Activated T-cell treated with anti-CD3 and anti-CD28 coated beads, Interleukin-2, amount 50 U/mL, for 24 hours (primary cell): ENCODE measurements around the gene EIF4G1.
"Not testable (repeated sequence)": the region's sequence is repeated elsewhere in the genome, so short reads cannot be mapped to it uniquely, and the experiment has no call there.

Experiments
- DNase-seq: peaks from one replicate; pipeline ENCODE4 v3.0.0-alpha.2; 2020
- H3K27ac Mint-ChIP-seq: 2 replicates; pipeline ENCODE4 v1.8.0; 2020; ENCODE audit warnings: mild to moderate bottlenecking, mixed read lengths
- H3K27me3 Mint-ChIP-seq: 2 replicates; pipeline ENCODE4 v1.8.0; 2020; ENCODE audit warnings: mixed read lengths
- H3K36me3 Mint-ChIP-seq: 2 replicates; pipeline ENCODE4 v1.8.0; 2020; ENCODE audit warnings: low read depth, mixed read lengths
- H3K4me1 Mint-ChIP-seq: 2 replicates; pipeline ENCODE4 v1.8.0; 2020; ENCODE audit warnings: low read depth, mixed read lengths
- H3K4me3 Mint-ChIP-seq: 2 replicates; pipeline ENCODE4 v1.8.0; 2020; ENCODE audit warnings: mild to moderate bottlenecking, moderate library complexity, mixed read lengths
- H3K9me3 Mint-ChIP-seq: 2 replicates; pipeline ENCODE4 v1.8.0; 2020; ENCODE audit warnings: mixed read lengths

The EIF4G1 gene

GRCh38 chr3:184314363-184314699 lies at the start of gene EIF4G1:
Gene EIF4G1, plus strand, starts transcription at chr3:184314606. Its CDS starts 1,191 bp downstream, at chr3:184315797.
- H3K4me1 Mint-ChIP-seq = peaks cover 34% of the 10 kb centered on the region
- H3K36me3 Mint-ChIP-seq = peaks cover 49% of the 10 kb centered on the region
- peak; percentile 94 for DNase-seq
- no peaks in the 10 kb centered on the region for H3K9me3 Mint-ChIP-seq
- peak within 1 kb of the TSS; percentile 88 for H3K4me3 Mint-ChIP-seq
- H3K27ac Mint-ChIP-seq = peak within 1 kb of the TSS; percentile 95
- no peaks in the 10 kb centered on the region for H3K27me3 Mint-ChIP-seq

GRCh38 chr3:184267249-184267648 lies 47.2 kb upstream of the EIF4G1 start:
- not testable (repeated sequence) for H3K36me3 Mint-ChIP-seq, H3K9me3 Mint-ChIP-seq, H3K4me3 Mint-ChIP-seq, H3K4me1 Mint-ChIP-seq, H3K27ac Mint-ChIP-seq, DNase-seq
- H3K27me3 Mint-ChIP-seq = peaks cover 59% of the 10 kb centered on the region

GRCh38 chr3:184272269-184272668 lies 42.1 kb upstream of the EIF4G1 start:
- Mint-ChIP-seq H3K9me3 (no peaks in the 10 kb centered on the region), H3K27me3 (peaks cover 54% of the 10 kb centered on the region), H3K4me3 (no peak overlapping the region), H3K36me3 (no peaks in the 10 kb centered on the region), H3K4me1 (peaks cover 6% of the 10 kb centered on the region), H3K27ac (no peak overlapping the region)
- no peak for DNase-seq

GRCh38 chr3:184275381-184275701 lies 39.1 kb upstream of the EIF4G1 start:
- H3K27me3 Mint-ChIP-seq = peaks cover 54% of the 10 kb centered on the region
- H3K9me3 Mint-ChIP-seq = no peaks in the 10 kb centered on the region
- no peaks in the 10 kb centered on the region for H3K36me3 Mint-ChIP-seq
- no peak overlapping the region for H3K4me3 Mint-ChIP-seq
- DNase-seq = no peak
- peaks cover 6% of the 10 kb centered on the region for H3K4me1 Mint-ChIP-seq
- no peak overlapping the region for H3K27ac Mint-ChIP-seq

- Mint-ChIP-seq H3K27me3 (peaks cover 48% of the 10 kb centered on the region), H3K27ac (no peak within 1 kb of the TSS), H3K4me1 (peaks cover 6% of the 10 kb centered on the region), H3K4me3 (no peak within 1 kb of the TSS), H3K9me3 (no peaks in the 10 kb centered on the region), H3K36me3 (no peaks in the 10 kb centered on the region)
- no peak for DNase-seq
Measured at GRCh38 chr3:184275961-184276910, 38.2 kb upstream of the EIF4G1 start, which contains the start of gene ECE2. Gene ECE2, plus strand, starts transcription at chr3:184276022. Its CDS starts 132 bp downstream, at chr3:184276154.

- H3K4me1 Mint-ChIP-seq = peaks cover 6% of the 10 kb centered on the region
- H3K27me3 Mint-ChIP-seq = peaks cover 40% of the 10 kb centered on the region
Measured at GRCh38 chr3:184277366-184277765, 37.0 kb upstream of the EIF4G1 start.

GRCh38 chr3:184282941-184283340 lies 31.5 kb upstream of the EIF4G1 start:
- no peak overlapping the region for H3K4me3 Mint-ChIP-seq
- H3K9me3 Mint-ChIP-seq = no peaks in the 10 kb centered on the region
- peaks cover 15% of the 10 kb centered on the region for H3K27me3 Mint-ChIP-seq
- DNase-seq = no peak
- H3K27ac Mint-ChIP-seq = no peak overlapping the region
- no peaks in the 10 kb centered on the region for H3K36me3 Mint-ChIP-seq
- H3K4me1 Mint-ChIP-seq = no peaks in the 10 kb centered on the region

More at GRCh38 chr3:184277366-184277765, 37.0 kb upstream of the EIF4G1 start:
- Mint-ChIP-seq H3K4me3 (no peak overlapping the region), H3K27ac (no peak overlapping the region), H3K36me3 (no peaks in the 10 kb centered on the region), H3K9me3 (no peaks in the 10 kb centered on the region)
- no peak for DNase-seq

GRCh38 chr3:184283681-184284080 lies 30.7 kb upstream of the EIF4G1 start:
- H3K36me3 Mint-ChIP-seq = no peaks in the 10 kb centered on the region

GRCh38 chr3:184284696-184285095 lies 29.7 kb upstream of the EIF4G1 start:
- H3K27ac Mint-ChIP-seq = no peak overlapping the region
- no peak overlapping the region for H3K4me3 Mint-ChIP-seq
- no peak for DNase-seq
- H3K27me3 Mint-ChIP-seq = peaks cover 19% of the 10 kb centered on the region
- H3K9me3 Mint-ChIP-seq = no peaks in the 10 kb centered on the region
- H3K4me1 Mint-ChIP-seq = peaks cover 2% of the 10 kb centered on the region
- H3K36me3 Mint-ChIP-seq = no peaks in the 10 kb centered on the region

More at GRCh38 chr3:184283681-184284080, 30.7 kb upstream of the EIF4G1 start:
- Mint-ChIP-seq H3K9me3 (no peaks in the 10 kb centered on the region), H3K27ac (no peak overlapping the region), H3K4me3 (no peak overlapping the region), H3K4me1 (no peaks in the 10 kb centered on the region), H3K27me3 (peaks cover 13% of the 10 kb centered on the region)
- no peak for DNase-seq

- H3K27me3 Mint-ChIP-seq = peaks cover 19% of the 10 kb centered on the region
- no peak overlapping the region for H3K27ac Mint-ChIP-seq
- H3K9me3 Mint-ChIP-seq = no peaks in the 10 kb centered on the region
- peak; percentile 81 for DNase-seq
- no peaks in the 10 kb centered on the region for H3K36me3 Mint-ChIP-seq
- H3K4me3 Mint-ChIP-seq = no peak overlapping the region
- H3K4me1 Mint-ChIP-seq = peaks cover 2% of the 10 kb centered on the region
Measured at GRCh38 chr3:184289426-184289938, 24.9 kb upstream of the EIF4G1 start.

GRCh38 chr3:184290331-184290730 lies 24.1 kb upstream of the EIF4G1 start:
- H3K36me3 Mint-ChIP-seq = no peaks in the 10 kb centered on the region
- peaks cover 2% of the 10 kb centered on the region for H3K4me1 Mint-ChIP-seq
- H3K4me3 Mint-ChIP-seq = no peak overlapping the region
- peaks cover 19% of the 10 kb centered on the region for H3K27me3 Mint-ChIP-seq
- H3K9me3 Mint-ChIP-seq = no peaks in the 10 kb centered on the region
- H3K27ac Mint-ChIP-seq = no peak overlapping the region
- DNase-seq = no peak

- peaks cover 15% of the 10 kb centered on the region for H3K27me3 Mint-ChIP-seq
- H3K36me3 Mint-ChIP-seq = no peaks in the 10 kb centered on the region
- H3K4me1 Mint-ChIP-seq = peaks cover 2% of the 10 kb centered on the region
- DNase-seq = no peak
- H3K4me3 Mint-ChIP-seq = no peak overlapping the region
- H3K27ac Mint-ChIP-seq = no peak overlapping the region
- no peaks in the 10 kb centered on the region for H3K9me3 Mint-ChIP-seq
Measured at GRCh38 chr3:184291044-184291737, 23.2 kb upstream of the EIF4G1 start.

- peaks cover 14% of the 10 kb centered on the region for H3K27me3 Mint-ChIP-seq
- H3K36me3 Mint-ChIP-seq = no peaks in the 10 kb centered on the region
- no peak overlapping the region for H3K4me3 Mint-ChIP-seq
- H3K27ac Mint-ChIP-seq = no peak overlapping the region
- DNase-seq = no peak
- peaks cover 2% of the 10 kb centered on the region for H3K4me1 Mint-ChIP-seq
- no peaks in the 10 kb centered on the region for H3K9me3 Mint-ChIP-seq
Measured at GRCh38 chr3:184291738-184292445, 22.5 kb upstream of the EIF4G1 start.

GRCh38 chr3:184295771-184296170 lies 18.6 kb upstream of the EIF4G1 start:
- H3K27me3 Mint-ChIP-seq = no peaks in the 10 kb centered on the region
- no peaks in the 10 kb centered on the region for H3K9me3 Mint-ChIP-seq
- H3K27ac Mint-ChIP-seq = no peak overlapping the region
- peaks cover 15% of the 10 kb centered on the region for H3K36me3 Mint-ChIP-seq
- DNase-seq = no peak
- H3K4me3 Mint-ChIP-seq = no peak overlapping the region
- peaks cover 20% of the 10 kb centered on the region for H3K4me1 Mint-ChIP-seq
